Keratinocyte (primary cell): ENCODE results near the gene TTC28. TPM values are rescaled to one million over a fixed set of nuclear protein-coding genes. Genes with fewer than 3 reads are reported as not detected.

ENCODE experiments used
- DNase-seq: peaks from one replicate; pipeline ENCODE4 v3.0.0-alpha.2; 2011; ENCODE audit warnings: low read depth, missing footprints, low spot score
- FAIRE-seq: peaks from 2 replicates; lab custom pipeline; 2011; peaks lifted over from hg19 to GRCh38; lab: Jason Lieb, UNC
- H2AFZ ChIP-seq: 2 replicates; pipeline ENCODE4 v1.6.0; 2012; ENCODE audit warnings: low read length, control low read depth, inconsistent platforms; ENCODE audit not compliant: control insufficient read depth
- H3K27ac ChIP-seq: 2 replicates; pipeline ENCODE4 v1.5.1; 2011; ENCODE audit warnings: low read length; ENCODE audit not compliant: control insufficient read depth, insufficient read depth
- H3K27me3 ChIP-seq: 3 replicates; pipeline ENCODE4 v1.6.0; 2011; ENCODE audit warnings: low read length; ENCODE audit not compliant: control insufficient read depth, insufficient read depth; ENCODE audit errors: extremely low read depth
- H3K36me3 ChIP-seq, 2 experiments: 2 replicates in 1 of 2; 3 replicates in 1 of 2; pipeline ENCODE4 v1.5.1; 2011; ENCODE audit warnings: low read length in 2 of 2, mild to moderate bottlenecking in 1 of 2; ENCODE audit not compliant: control insufficient read depth in 2 of 2, insufficient read depth in 2 of 2; ENCODE audit errors: extremely low read depth in 1 of 2
- H3K4me1 ChIP-seq: 3 replicates; pipeline ENCODE4 v1.5.1; 2011; ENCODE audit warnings: low read length; ENCODE audit not compliant: control insufficient read depth, insufficient read depth; ENCODE audit errors: extremely low read depth
- H3K4me2 ChIP-seq: 3 replicates; pipeline ENCODE4 v1.6.0; 2011; ENCODE audit warnings: low read depth, low read length; ENCODE audit not compliant: control insufficient read depth, insufficient read depth; ENCODE audit errors: extremely low read depth
- H3K4me3 ChIP-seq, 3 experiments: fragments of 200-600 bp in 1 of 3; sonication (generic) in 1 of 3; 2 replicates in 2 of 3; 3 replicates in 1 of 3; pipeline ENCODE4 v1.5.1; 2011 to 2016; ENCODE audit warnings: low read length in 3 of 3, mild to moderate bottlenecking in 3 of 3, control low read depth in 2 of 3, inconsistent platforms in 1 of 3, low read depth in 1 of 3, mixed read lengths in 1 of 3, mixed run types in 1 of 3, moderate library complexity in 1 of 3; ENCODE audit not compliant: control insufficient read depth in 2 of 3, insufficient read depth in 2 of 3; ENCODE audit errors: extremely low read depth in 1 of 3
- H3K79me2 ChIP-seq: 2 replicates; pipeline ENCODE4 v1.6.0; 2012; ENCODE audit warnings: low read length; ENCODE audit not compliant: control insufficient read depth, insufficient read depth
- H3K9ac ChIP-seq: 3 replicates; pipeline ENCODE4 v1.6.0; 2011; ENCODE audit warnings: low read length; ENCODE audit not compliant: control insufficient read depth, insufficient read depth; ENCODE audit errors: extremely low read depth
- H3K9me1 ChIP-seq: 3 replicates; pipeline ENCODE4 v1.6.0; 2011; ENCODE audit warnings: low read length; ENCODE audit not compliant: control insufficient read depth, insufficient read depth; ENCODE audit errors: extremely low read depth
- H3K9me3 ChIP-seq: 2 replicates; pipeline ENCODE4 v1.5.1; 2012; ENCODE audit warnings: low read depth, low read length; ENCODE audit not compliant: control insufficient read depth
- H4K20me1 ChIP-seq: 3 replicates; pipeline ENCODE4 v1.6.0; 2011; ENCODE audit warnings: low read length; ENCODE audit not compliant: control insufficient read depth, insufficient read depth; ENCODE audit errors: extremely low read depth
- CTCF ChIP-seq, 3 experiments: IDR thresholded peaks in 1 of 3; conservative IDR thresholded peaks in 1 of 3; optimal IDR thresholded peaks in 1 of 3; 2 replicates in 2 of 3; 3 replicates in 1 of 3; pipeline versions ENCODE3 to v1.5.1; 2011; ENCODE audit warnings: low read length in 3 of 3, mild to moderate bottlenecking in 3 of 3, moderate library complexity in 2 of 3, control low read depth in 1 of 3, inconsistent platforms in 1 of 3; ENCODE audit not compliant: insufficient read depth in 2 of 3; ENCODE audit errors: extremely low read depth in 1 of 3
- EZH2 ChIP-seq: IDR thresholded peaks from one replicate; pipeline ENCODE4 v1.6.1; 2012; ENCODE audit warnings: inconsistent platforms, mild to moderate bottlenecking, low read length, moderate library complexity
- dilution Hi-C: fragments of 300-500 bp; cut with MboI; formaldehyde crosslinking; loops from one replicate; pipeline ENCODE4 v1.7.0; 2020; ENCODE audit warnings: low sequenced_read_pairs; ENCODE audit not compliant: extremely low pct_ligation_motif_present
- polyA plus RNA-seq, 5 experiments: library from polyadenylated mRNA; depleted of rRNA in 3 of 5; stranded (reverse) in 3 of 5; stranded (forward) in 1 of 5; unstranded in 1 of 5; fragments of >200 nt; gene quantifications; 1 replicate in 1 of 5; 2 replicates in 3 of 5; 3 replicates in 1 of 5; pipeline versions ENCODE4 v1.2.1 to v1.2.3, GENCODE V29; 2011 to 2012; ENCODE audit warnings: missing spikeins in 2 of 5, low read depth in 1 of 5, low replicate concordance in 1 of 5

The TTC28 gene
- polyA plus RNA-seq, 1 donor (not counting 4 experiments of a cell fraction or from before 2014, with no cell fraction given) = 0.66 TPM

- no peaks in the 10 kb centered on the region for H3K9me1 ChIP-seq
- no peaks in the 10 kb centered on the region for H3K4me1 ChIP-seq
- no peak overlapping the region for H3K4me2 ChIP-seq
- no peak for DNase-seq
- H3K36me3 ChIP-seq = no peaks in the 10 kb centered on the region
- no peaks in the 10 kb centered on the region for H3K79me2 ChIP-seq
- H4K20me1 ChIP-seq = no peaks in the 10 kb centered on the region
- no peak for FAIRE-seq
- no peak overlapping the region for H3K27ac ChIP-seq
- no peak overlapping the region for H3K9ac ChIP-seq
- no peak overlapping the region for H3K4me3 ChIP-seq
- TF ChIP-seq CTCF (optimal IDR thresholded peaks at IDR 0.05 in 1 of 3, IDR thresholded peaks at IDR 0.05 in 1 of 3, conservative IDR thresholded peaks at IDR 0.05 in 1 of 3; ENCODE audit: extremely low read depth in 1 of 3, insufficient read depth in 2 of 3, low read length in 3 of 3) (no peak), EZH2 (no peak)
- H2AFZ ChIP-seq = no peak overlapping the region
- dilution Hi-C loops = no loop called here
- no peaks in the 10 kb centered on the region for H3K27me3 ChIP-seq
- H3K9me3 ChIP-seq = no peaks in the 10 kb centered on the region
These were observed 708.9 kb downstream of the TTC28 start for GRCh38 chr22:27970596-27971220.

GRCh38 chr22:27966168-27967064 is 713.2 kb downstream of the TTC28 start:
- H3K79me2 ChIP-seq = no peaks in the 10 kb centered on the region
- H3K9ac ChIP-seq = no peak overlapping the region
- DNase-seq (no peak), FAIRE-seq (no peak)
- H3K4me1 ChIP-seq = no peaks in the 10 kb centered on the region
- no peak overlapping the region for H2AFZ ChIP-seq
- no peaks in the 10 kb centered on the region for H3K27me3 ChIP-seq
- H3K36me3 ChIP-seq = no peaks in the 10 kb centered on the region
- no peak for TF ChIP-seq EZH2
- TF ChIP-seq CTCF (optimal IDR thresholded peaks at IDR 0.05 in 1 of 3, IDR thresholded peaks at IDR 0.05 in 1 of 3, conservative IDR thresholded peaks at IDR 0.05 in 1 of 3; ENCODE audit: extremely low read depth in 1 of 3, insufficient read depth in 2 of 3, low read length in 3 of 3) = no peak
- H3K9me3 ChIP-seq = no peaks in the 10 kb centered on the region
- H3K9me1 ChIP-seq = no peaks in the 10 kb centered on the region
- no peak overlapping the region for H3K27ac ChIP-seq
- H3K4me2 ChIP-seq = no peak overlapping the region
- H3K4me3 ChIP-seq = no peak overlapping the region
- dilution Hi-C loops = no loop called here
- no peaks in the 10 kb centered on the region for H4K20me1 ChIP-seq
